DND-41 (cell line): ENCODE data around the gene RUNX1.

ENCODE experiments used
- ATAC-seq: fragments of 200-7000 bp; cut with Tn5 transposase; 3 replicates; pipeline ENCODE4 v1.9.1; 2021; ENCODE audit warnings: low read depth; ENCODE audit not compliant: insufficient read depth
- DNase-seq: peaks from one replicate; pipeline ENCODE4 v3.0.0-alpha.2; 2020
- H2AFZ ChIP-seq: 2 replicates; pipeline ENCODE4 v1.6.0; 2012; ENCODE audit warnings: low read depth, low read length
- H3K27ac ChIP-seq: 2 replicates; pipeline ENCODE4 v1.5.1; 2012; ENCODE audit warnings: low read length, inconsistent platforms
- H3K27me3 ChIP-seq: fragments of 200-600 bp; sonication (generic); 2 replicates; pipeline ENCODE4 v1.6.0; 2012; ENCODE audit warnings: low read length, mild to moderate bottlenecking, inconsistent platforms; ENCODE audit not compliant: insufficient read depth, poor library complexity
- H3K36me3 ChIP-seq: 2 replicates; pipeline ENCODE4 v1.5.1; 2012; ENCODE audit warnings: low read length, inconsistent platforms; ENCODE audit not compliant: insufficient read depth
- H3K4me1 ChIP-seq: 2 replicates; pipeline ENCODE4 v1.5.1; 2012; ENCODE audit warnings: mild to moderate bottlenecking, low read length; ENCODE audit not compliant: insufficient read depth
- H3K4me2 ChIP-seq: 2 replicates; pipeline ENCODE4 v1.6.0; 2012; ENCODE audit warnings: mild to moderate bottlenecking, moderate library complexity, low read length, inconsistent platforms; ENCODE audit not compliant: insufficient read depth
- H3K4me3 ChIP-seq, 2 experiments: fragments of 200-600 bp in 1 of 2; shearing (Covaris generic) in 1 of 2; 2 replicates each; pipeline ENCODE4 v1.5.1; 2012 to 2016; ENCODE audit warnings: inconsistent platforms in 2 of 2, low read length in 2 of 2, mild to moderate bottlenecking in 2 of 2, low read depth in 1 of 2, moderate library complexity in 1 of 2
- H3K79me2 ChIP-seq: 2 replicates; pipeline ENCODE4 v1.6.0; 2012; ENCODE audit warnings: low read length, inconsistent platforms; ENCODE audit not compliant: insufficient read depth
- H3K9ac ChIP-seq: 2 replicates; pipeline ENCODE4 v1.6.0; 2012; ENCODE audit warnings: low read depth, mild to moderate bottlenecking, inconsistent platforms, low read length, moderate library complexity
- H3K9me3 ChIP-seq: 2 replicates; pipeline ENCODE4 v1.5.1; 2012; ENCODE audit warnings: low read length, moderate library complexity, mild to moderate bottlenecking, inconsistent platforms; ENCODE audit not compliant: insufficient read depth, severe bottlenecking
- H4K20me1 ChIP-seq: 2 replicates; pipeline ENCODE4 v1.6.0; 2012; ENCODE audit warnings: low read length; ENCODE audit not compliant: insufficient read depth
- EZH2 ChIP-seq: IDR thresholded peaks from 3 replicates; pipeline ENCODE4 v1.6.1; 2012; ENCODE audit warnings: borderline replicate concordance, low read depth, mild to moderate bottlenecking, moderate library complexity, low read length, inconsistent platforms; ENCODE audit not compliant: severe bottlenecking
- TF ChIP-seq, protein P1 (sequence below): IDR thresholded peaks from 2 replicates; pipeline ENCODE4 v1.5.1; 2012; ENCODE audit warnings: borderline replicate concordance, low read length, moderate library complexity, mild to moderate bottlenecking; ENCODE audit not compliant: poor library complexity, severe bottlenecking; ENCODE audit errors: extremely low read depth

RUNX1 gene

DNA sequence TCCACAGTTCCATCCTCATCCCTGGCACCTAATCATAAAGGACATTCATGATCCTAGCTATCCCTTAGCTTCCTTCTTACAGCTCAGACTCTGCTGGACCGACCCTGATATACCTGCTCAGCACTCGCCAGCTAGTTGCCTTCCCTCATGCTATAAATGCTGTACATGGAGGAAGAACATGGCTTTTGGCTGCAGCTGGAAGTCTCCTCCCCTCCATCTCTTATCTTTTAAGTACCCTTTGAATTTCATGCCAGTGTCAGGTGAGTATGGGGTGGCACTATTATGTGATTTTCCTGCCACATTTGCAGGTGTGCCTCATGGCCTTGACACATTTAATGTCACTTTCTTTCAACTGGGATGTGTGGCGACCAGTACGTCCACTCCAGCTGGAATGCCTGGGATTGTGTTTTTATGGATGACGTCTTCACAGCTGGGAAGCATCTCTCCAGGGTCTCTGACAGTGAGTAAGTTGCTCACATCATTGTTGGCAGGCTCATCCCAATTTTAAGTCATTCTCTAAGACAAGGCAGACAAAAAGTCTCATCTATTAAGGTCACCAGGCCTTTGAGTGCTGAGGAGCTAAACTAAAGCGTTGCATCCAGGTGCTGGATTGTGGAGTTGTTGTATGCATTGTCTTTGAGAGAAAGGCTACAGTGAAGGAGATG lies 43.4 kb downstream of the RUNX1 start:
- H3K79me2 ChIP-seq, result peaks cover 100% of the 10 kb centered on the region

GRCh38 chr21:35005077-35005476 lies 44.0 kb downstream of the RUNX1 start:
- 0 out of 3 replicates have a peak, but pooled peaks have one; percentile 8 for ATAC-seq
- Histone ChIP-seq H3K79me2 (peaks cover 99% of the 10 kb centered on the region), H4K20me1 (peaks cover 39% of the 10 kb centered on the region)

More for the DNA sequence above, 43.4 kb downstream of the RUNX1 start:
- no peak overlapping the region for H3K4me3 ChIP-seq
- no peak for DNase-seq
- H3K36me3 ChIP-seq, result peaks cover 70% of the 10 kb centered on the region
- no peak for ATAC-seq
- no peak overlapping the region for H3K9ac ChIP-seq
- peak overlapping the region; percentile 56 for H3K27ac ChIP-seq
- no peak overlapping the region for H2AFZ ChIP-seq
- H3K4me1 ChIP-seq, result peaks cover 72% of the 10 kb centered on the region
- H4K20me1 ChIP-seq, result peaks cover 38% of the 10 kb centered on the region
- TF ChIP-seq EZH2, result no peak
- TF ChIP-seq, protein P1, sequence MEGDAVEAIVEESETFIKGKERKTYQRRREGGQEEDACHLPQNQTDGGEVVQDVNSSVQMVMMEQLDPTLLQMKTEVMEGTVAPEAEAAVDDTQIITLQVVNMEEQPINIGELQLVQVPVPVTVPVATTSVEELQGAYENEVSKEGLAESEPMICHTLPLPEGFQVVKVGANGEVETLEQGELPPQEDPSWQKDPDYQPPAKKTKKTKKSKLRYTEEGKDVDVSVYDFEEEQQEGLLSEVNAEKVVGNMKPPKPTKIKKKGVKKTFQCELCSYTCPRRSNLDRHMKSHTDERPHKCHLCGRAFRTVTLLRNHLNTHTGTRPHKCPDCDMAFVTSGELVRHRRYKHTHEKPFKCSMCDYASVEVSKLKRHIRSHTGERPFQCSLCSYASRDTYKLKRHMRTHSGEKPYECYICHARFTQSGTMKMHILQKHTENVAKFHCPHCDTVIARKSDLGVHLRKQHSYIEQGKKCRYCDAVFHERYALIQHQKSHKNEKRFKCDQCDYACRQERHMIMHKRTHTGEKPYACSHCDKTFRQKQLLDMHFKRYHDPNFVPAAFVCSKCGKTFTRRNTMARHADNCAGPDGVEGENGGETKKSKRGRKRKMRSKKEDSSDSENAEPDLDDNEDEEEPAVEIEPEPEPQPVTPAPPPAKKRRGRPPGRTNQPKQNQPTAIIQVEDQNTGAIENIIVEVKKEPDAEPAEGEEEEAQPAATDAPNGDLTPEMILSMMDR, result no peak
- no peak overlapping the region for H3K4me2 ChIP-seq
- H3K27me3 ChIP-seq, result no peaks in the 10 kb centered on the region
- H3K9me3 ChIP-seq, result no peaks in the 10 kb centered on the region

DNA sequence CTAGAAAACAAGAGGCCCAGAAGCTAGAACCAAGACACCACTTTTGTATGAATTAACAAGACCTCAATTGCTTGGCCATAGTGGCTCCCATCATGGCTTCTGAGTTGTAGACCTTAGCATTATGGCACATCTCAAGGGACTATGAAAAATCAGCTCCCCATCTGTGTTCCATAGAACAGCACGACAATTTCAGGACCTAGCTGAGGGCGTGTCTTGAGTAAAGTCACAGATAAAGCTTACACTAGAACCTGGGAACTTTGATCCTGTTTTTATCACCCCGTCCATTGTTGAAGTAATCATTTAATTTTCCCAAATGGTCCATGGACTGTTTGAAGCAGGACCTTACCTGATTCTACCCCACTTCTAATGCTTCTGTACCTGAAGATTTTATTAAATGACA lies 44.8 kb downstream of the RUNX1 start:
- TF ChIP-seq, protein P1, result no peak
- TF ChIP-seq EZH2, result no peak
- Histone ChIP-seq H4K20me1 (peaks cover 46% of the 10 kb centered on the region), H3K27me3 (no peaks in the 10 kb centered on the region), H3K79me2 (peaks cover 98% of the 10 kb centered on the region), H3K4me1 (peaks cover 61% of the 10 kb centered on the region), H3K36me3 (peaks cover 61% of the 10 kb centered on the region), H3K9me3 (no peaks in the 10 kb centered on the region), H3K4me2 (no peak overlapping the region), H3K4me3 (no peak overlapping the region), H2AFZ (no peak overlapping the region), H3K9ac (no peak overlapping the region), H3K27ac (peak overlapping the region; percentile 56)
- DNase-seq, result no peak
- no peak for ATAC-seq

More at GRCh38 chr21:35005077-35005476, 44.0 kb downstream of the RUNX1 start:
- H3K36me3 ChIP-seq, result peaks cover 64% of the 10 kb centered on the region
- no peak for DNase-seq
- peak overlapping the region; percentile 56; the same call in 1 of the 2 replicates for H3K27ac ChIP-seq
- H3K4me1 ChIP-seq, result peaks cover 66% of the 10 kb centered on the region
- H3K4me3 ChIP-seq, result no peak overlapping the region
- H3K27me3 ChIP-seq, result no peaks in the 10 kb centered on the region
- TF ChIP-seq EZH2, result no peak
- TF ChIP-seq, protein P1, result no peak
- no peak overlapping the region for H3K4me2 ChIP-seq
- H2AFZ ChIP-seq, result no peak overlapping the region
- H3K9ac ChIP-seq, result no peak overlapping the region
- H3K9me3 ChIP-seq, result no peaks in the 10 kb centered on the region
